ENCODE measurements around the gene CCT8. TPM values are rescaled to one million over a fixed set of nuclear protein-coding genes. Genes with fewer than 3 reads are reported as not detected.
A peak's percentile ranks its signal among the peaks of the same experiment; 100 is the strongest.

Gene CCT8
- total RNA-seq = 100 to 1,000 TPM; 184 to 185 TPM

- Mint-ChIP-seq H3K36me3 (peaks cover 13% of the 10 kb centered on the region), H3K27me3 (no peaks in the 10 kb centered on the region), H3K9me3 (peaks cover 2% of the 10 kb centered on the region), H3K4me3 (peak within 1 kb of the TSS; percentile 99), H3K27ac (peak within 1 kb of the TSS; percentile 99), H3K4me1 (peaks cover 40% of the 10 kb centered on the region)
- POLR2A ChIA-PET = interaction anchor here (0.7 to 4.1 kb wide), 11 partner anchors 9 to 376 kb away, joined by 3 to 18 read pairs (median 11); partner anchors contain the start of genes BACH1, LTN1, RWDD2B and USP16
- DNase-seq (peak; percentile 96), ATAC-seq (ENCODE audit: low read depth) (peak; percentile 87)
These were observed at the start of gene CCT8 for GRCh38 chr21:29073222-29074006. Gene CCT8 (minus strand): TSS chr21:29073648. CDS start chr21:29073590, 58 bp downstream.

GRCh38 chr21:29121759-29122158, 48.3 kb upstream of the CCT8 start:
- Mint-ChIP-seq H3K36me3 (peaks cover 6% of the 10 kb centered on the region), H3K27ac (no peak overlapping the region), H3K4me3 (no peak overlapping the region), H3K27me3 (no peaks in the 10 kb centered on the region), H3K9me3 (no peaks in the 10 kb centered on the region), H3K4me1 (peaks cover 11% of the 10 kb centered on the region)
- ATAC-seq (ENCODE audit: low read depth) (no peak), DNase-seq (no peak)
- POLR2A ChIA-PET = no interaction called here

GRCh38 chr21:29117372-29117955, 44.0 kb upstream of the CCT8 start:
- no peaks in the 10 kb centered on the region for H3K9me3 Mint-ChIP-seq
- no peaks in the 10 kb centered on the region for H3K4me1 Mint-ChIP-seq
- no peak for ATAC-seq (ENCODE audit: low read depth)
- H3K36me3 Mint-ChIP-seq = no peaks in the 10 kb centered on the region
- POLR2A ChIA-PET = no interaction called here
- no peak for DNase-seq
- H3K27me3 Mint-ChIP-seq = no peaks in the 10 kb centered on the region
- H3K27ac Mint-ChIP-seq = no peak overlapping the region
- no peak overlapping the region for H3K4me3 Mint-ChIP-seq

GRCh38 chr21:29115899-29116298, 42.5 kb upstream of the CCT8 start:
- no peak for DNase-seq
- ATAC-seq (ENCODE audit: low read depth) = no peak
- H3K9me3 Mint-ChIP-seq = no peaks in the 10 kb centered on the region
- no peak overlapping the region for H3K4me3 Mint-ChIP-seq
- no peaks in the 10 kb centered on the region for H3K27me3 Mint-ChIP-seq
- peaks cover 6% of the 10 kb centered on the region for H3K36me3 Mint-ChIP-seq
- H3K27ac Mint-ChIP-seq = no peak overlapping the region
- POLR2A ChIA-PET = no interaction called here
- no peaks in the 10 kb centered on the region for H3K4me1 Mint-ChIP-seq

- Mint-ChIP-seq H3K27me3 (no peaks in the 10 kb centered on the region), H3K27ac (no peak overlapping the region), H3K9me3 (no peaks in the 10 kb centered on the region), H3K4me1 (no peaks in the 10 kb centered on the region), H3K36me3 (peaks cover 6% of the 10 kb centered on the region), H3K4me3 (no peak overlapping the region)
- POLR2A ChIA-PET = no interaction called here
- DNase-seq (no peak), ATAC-seq (ENCODE audit: low read depth) (no peak)
These were observed 41.5 kb upstream of the CCT8 start for GRCh38 chr21:29114765-29115500.

- POLR2A ChIA-PET = no interaction called here
- no peak overlapping the region for H3K4me3 Mint-ChIP-seq
- no peak overlapping the region for H3K27ac Mint-ChIP-seq
- H3K36me3 Mint-ChIP-seq = peaks cover 9% of the 10 kb centered on the region
- ATAC-seq (ENCODE audit: low read depth) (no peak), DNase-seq (no peak)
- H3K9me3 Mint-ChIP-seq = no peaks in the 10 kb centered on the region
- no peaks in the 10 kb centered on the region for H3K4me1 Mint-ChIP-seq
- no peaks in the 10 kb centered on the region for H3K27me3 Mint-ChIP-seq
These were observed 31.8 kb upstream of the CCT8 start for GRCh38 chr21:29105218-29105617.

- Mint-ChIP-seq H3K36me3 (peaks cover 14% of the 10 kb centered on the region), H3K9me3 (no peaks in the 10 kb centered on the region), H3K27me3 (no peaks in the 10 kb centered on the region), H3K4me1 (no peaks in the 10 kb centered on the region), H3K27ac (no peak overlapping the region), H3K4me3 (no peak overlapping the region)
- DNase-seq = no peak
- ATAC-seq (ENCODE audit: low read depth) = no peak
- POLR2A ChIA-PET = no interaction called here
These were observed 30.8 kb upstream of the CCT8 start for GRCh38 chr21:29104239-29104708.

GRCh38 chr21:29102791-29103257, 29.4 kb upstream of the CCT8 start:
- no peak for ATAC-seq (ENCODE audit: low read depth)
- Mint-ChIP-seq H3K27ac (no peak overlapping the region), H3K4me3 (no peak overlapping the region), H3K4me1 (no peaks in the 10 kb centered on the region), H3K9me3 (no peaks in the 10 kb centered on the region), H3K27me3 (no peaks in the 10 kb centered on the region), H3K36me3 (peaks cover 14% of the 10 kb centered on the region)
- POLR2A ChIA-PET = no interaction called here
- DNase-seq = no peak

GRCh38 chr21:29098156-29098555, 24.7 kb upstream of the CCT8 start:
- no peak for DNase-seq
- Mint-ChIP-seq H3K9me3 (no peaks in the 10 kb centered on the region), H3K4me1 (no peaks in the 10 kb centered on the region), H3K4me3 (no peak overlapping the region), H3K27me3 (no peaks in the 10 kb centered on the region), H3K36me3 (peaks cover 14% of the 10 kb centered on the region), H3K27ac (no peak overlapping the region)
- POLR2A ChIA-PET = no interaction called here
- ATAC-seq (ENCODE audit: low read depth) = no peak

- DNase-seq = no peak
- Mint-ChIP-seq H3K27me3 (no peaks in the 10 kb centered on the region), H3K36me3 (peaks cover 17% of the 10 kb centered on the region), H3K4me3 (no peak overlapping the region), H3K4me1 (no peaks in the 10 kb centered on the region), H3K27ac (no peak overlapping the region), H3K9me3 (no peaks in the 10 kb centered on the region)
- ATAC-seq (ENCODE audit: low read depth) = no peak
- POLR2A ChIA-PET = no interaction called here
These were observed 23.0 kb upstream of the CCT8 start for GRCh38 chr21:29096218-29097015.

- H3K4me1 Mint-ChIP-seq = no peaks in the 10 kb centered on the region
- H3K36me3 Mint-ChIP-seq = peaks cover 13% of the 10 kb centered on the region
- no peaks in the 10 kb centered on the region for H3K27me3 Mint-ChIP-seq
- POLR2A ChIA-PET = no interaction called here
- no peak overlapping the region for H3K4me3 Mint-ChIP-seq
- no peak overlapping the region for H3K27ac Mint-ChIP-seq
- no peak for ATAC-seq (ENCODE audit: low read depth)
- DNase-seq = no peak
- H3K9me3 Mint-ChIP-seq = no peaks in the 10 kb centered on the region
These were observed 18.9 kb upstream of the CCT8 start for GRCh38 chr21:29092102-29092959.

GRCh38 chr21:29091033-29091432, 17.6 kb upstream of the CCT8 start:
- Mint-ChIP-seq H3K27me3 (no peaks in the 10 kb centered on the region), H3K27ac (peak overlapping the region; percentile 31), H3K4me3 (no peak overlapping the region), H3K9me3 (no peaks in the 10 kb centered on the region), H3K4me1 (no peaks in the 10 kb centered on the region), H3K36me3 (peaks cover 13% of the 10 kb centered on the region)
- POLR2A ChIA-PET = no interaction called here
- DNase-seq = no peak
- no peak for ATAC-seq (ENCODE audit: low read depth)

All from activated naive CD8-positive, alpha-beta T cell treated with anti-CD3 and anti-CD28 coated beads, Interleukin-2, amount 10 ng/mL, durations not matched to agents 7 days and 5 days (primary cell).